Cardiac muscle cell (in vitro differentiated cells and primary cell): ENCODE data around the gene CELF5. TPM values are rescaled to one million over a fixed set of nuclear protein-coding genes. Genes with fewer than 3 reads are reported as not detected.
"Not testable (repeated sequence)": the region's sequence is repeated elsewhere in the genome, so short reads cannot be mapped to it uniquely, and the experiment has no call there.

Experiments used
- DNase-seq, 2 donors: peaks; one replicate each; pipeline versions ENCODE4 v3.0.0 to v3.0.0-alpha.2; 2010 to 2017; ENCODE audit warnings: low read depth in 1 of 2, low spot score in 1 of 2
- H3K27ac ChIP-seq: fragments of 200-600 bp; sonication (generic); 2 replicates; pipeline ENCODE4 v1.5.1; 2016
- H3K27me3 ChIP-seq: fragments of 200-600 bp; sonication (generic); 2 replicates; pipeline ENCODE4 v1.6.0; 2016; ENCODE audit warnings: control low read depth
- H3K36me3 ChIP-seq: fragments of 200-600 bp; sonication (generic); 2 replicates; pipeline ENCODE4 v1.5.1; 2016; ENCODE audit warnings: control low read depth
- H3K4me1 ChIP-seq: fragments of 200-600 bp; sonication (generic); 2 replicates; pipeline ENCODE4 v1.8.1; 2017; ENCODE audit warnings: low read depth, mild to moderate bottlenecking, mixed run types
- H3K4me3 ChIP-seq: fragments of 200-600 bp; sonication (generic); 2 replicates; pipeline ENCODE4 v1.5.1; 2016; ENCODE audit warnings: mild to moderate bottlenecking
- H3K9me3 ChIP-seq: fragments of 200-600 bp; sonication (generic); 2 replicates; pipeline ENCODE4 v1.5.1; 2017; ENCODE audit warnings: low read depth, mild to moderate bottlenecking, control low read depth
- polyA plus RNA-seq: library from polyadenylated mRNA; unstranded; fragments of >200 nt; fragmentation: Nextera tagmentation; extraction: Ambion mirVana; gene quantifications from 2 replicates; pipeline ENCODE4 v1.2.1, GENCODE V29; 2016
- total RNA-seq: library from RNA; depleted of rRNA; stranded (reverse); fragments of >200 nt; gene quantifications from 2 replicates; pipeline ENCODE4 v1.2.3, GENCODE V29; 2016
- TF ChIP-seq, protein P1 (sequence below): IDR thresholded peaks from 2 replicates; pipeline ENCODE4 v1.5.1; 2012; ENCODE audit warnings: low read depth, mild to moderate bottlenecking, low read length

Gene CELF5
- total and polyA plus RNA-seq, 2 experiments from 2014 or later: 4.5 to 8.4 TPM

GRCh38 chr19:3295581-3295980 lies 71.1 kb downstream of the CELF5 start:
- DNase-seq: no peak
- Histone ChIP-seq H3K36me3 (no peaks in the 10 kb centered on the region), H3K27me3 (no peaks in the 10 kb centered on the region), H3K27ac (no peak overlapping the region), H3K9me3 (no peaks in the 10 kb centered on the region), H3K4me3 (no peak overlapping the region), H3K4me1 (no peaks in the 10 kb centered on the region)
- TF ChIP-seq, protein P1, sequence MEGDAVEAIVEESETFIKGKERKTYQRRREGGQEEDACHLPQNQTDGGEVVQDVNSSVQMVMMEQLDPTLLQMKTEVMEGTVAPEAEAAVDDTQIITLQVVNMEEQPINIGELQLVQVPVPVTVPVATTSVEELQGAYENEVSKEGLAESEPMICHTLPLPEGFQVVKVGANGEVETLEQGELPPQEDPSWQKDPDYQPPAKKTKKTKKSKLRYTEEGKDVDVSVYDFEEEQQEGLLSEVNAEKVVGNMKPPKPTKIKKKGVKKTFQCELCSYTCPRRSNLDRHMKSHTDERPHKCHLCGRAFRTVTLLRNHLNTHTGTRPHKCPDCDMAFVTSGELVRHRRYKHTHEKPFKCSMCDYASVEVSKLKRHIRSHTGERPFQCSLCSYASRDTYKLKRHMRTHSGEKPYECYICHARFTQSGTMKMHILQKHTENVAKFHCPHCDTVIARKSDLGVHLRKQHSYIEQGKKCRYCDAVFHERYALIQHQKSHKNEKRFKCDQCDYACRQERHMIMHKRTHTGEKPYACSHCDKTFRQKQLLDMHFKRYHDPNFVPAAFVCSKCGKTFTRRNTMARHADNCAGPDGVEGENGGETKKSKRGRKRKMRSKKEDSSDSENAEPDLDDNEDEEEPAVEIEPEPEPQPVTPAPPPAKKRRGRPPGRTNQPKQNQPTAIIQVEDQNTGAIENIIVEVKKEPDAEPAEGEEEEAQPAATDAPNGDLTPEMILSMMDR: no peak

DNA sequence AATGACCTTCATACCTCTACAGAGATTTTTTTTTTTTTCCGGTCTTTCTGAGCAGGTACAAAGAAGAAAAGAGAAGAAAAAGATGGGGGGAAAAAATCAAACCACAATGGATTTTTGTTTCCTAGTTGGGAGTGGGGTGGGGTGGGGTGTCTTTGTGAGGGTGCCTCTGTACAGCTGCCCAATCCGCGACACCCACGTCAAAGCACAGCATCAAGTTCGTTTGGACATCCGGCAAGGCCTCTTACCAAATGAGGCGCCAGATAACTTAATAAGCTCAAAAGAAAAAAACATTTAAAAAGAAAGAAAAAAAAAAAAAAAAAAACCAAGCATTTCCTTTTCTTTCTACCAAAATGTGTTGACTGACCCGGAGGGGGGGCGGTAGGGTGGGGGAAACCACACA lies 71.6 kb downstream of the CELF5 start:
- TF ChIP-seq, protein P1: no peak
- no peak overlapping the region for H3K4me3 ChIP-seq
- H3K27me3 ChIP-seq: no peaks in the 10 kb centered on the region
- H3K4me1 ChIP-seq: no peaks in the 10 kb centered on the region
- no peaks in the 10 kb centered on the region for H3K36me3 ChIP-seq
- no peak for DNase-seq
- no peaks in the 10 kb centered on the region for H3K9me3 ChIP-seq
- H3K27ac ChIP-seq: no peak overlapping the region

- no peaks in the 10 kb centered on the region for H3K36me3 ChIP-seq
- no peak for DNase-seq
- no peaks in the 10 kb centered on the region for H3K9me3 ChIP-seq
- H3K27me3 ChIP-seq: no peaks in the 10 kb centered on the region
- no peak overlapping the region for H3K4me3 ChIP-seq
- TF ChIP-seq, protein P1: no peak
- no peak overlapping the region for H3K27ac ChIP-seq
- H3K4me1 ChIP-seq: no peaks in the 10 kb centered on the region
These were observed 72.0 kb downstream of the CELF5 start for GRCh38 chr19:3296446-3296845.

- Histone ChIP-seq H3K4me3 (no peak overlapping the region), H3K4me1 (no peaks in the 10 kb centered on the region), H3K9me3 (no peaks in the 10 kb centered on the region), H3K36me3 (no peaks in the 10 kb centered on the region), H3K27me3 (no peaks in the 10 kb centered on the region), H3K27ac (no peak overlapping the region)
- TF ChIP-seq, protein P1: no peak
- no peak for DNase-seq
These were observed 74.5 kb downstream of the CELF5 start for GRCh38 chr19:3298853-3299449.

GRCh38 chr19:3300566-3300965 lies 76.1 kb downstream of the CELF5 start:
- H3K4me3 ChIP-seq, H3K9me3 ChIP-seq, H3K27ac ChIP-seq, DNase-seq, H3K4me1 ChIP-seq, H3K27me3 ChIP-seq, H3K36me3 ChIP-seq: not testable (repeated sequence)

- TF ChIP-seq, protein P1: no peak
- Histone ChIP-seq H3K4me1 (no peaks in the 10 kb centered on the region), H3K9me3 (no peaks in the 10 kb centered on the region), H3K27me3 (no peaks in the 10 kb centered on the region), H3K4me3 (no peak overlapping the region), H3K36me3 (no peaks in the 10 kb centered on the region), H3K27ac (no peak overlapping the region)
- DNase-seq: no peak
These were observed 78.3 kb downstream of the CELF5 start for GRCh38 chr19:3302755-3303154.
